Measurements from ENCODE around the gene SDC1. TPM values are rescaled to one million over a fixed set of nuclear protein-coding genes. Genes with fewer than 3 reads are reported as not detected.

The SDC1 gene
- total RNA-seq, 2 experiments from 2014 or later: 0.12 TPM; not detected in 1

- H3K4me1 Mint-ChIP-seq (ENCODE audit: low read depth): no peaks in the 10 kb centered on the region
- no peaks in the 10 kb centered on the region for H3K36me3 Mint-ChIP-seq
- H3K4me3 Mint-ChIP-seq: no peak overlapping the region
- intact Hi-C loops (cut with micrococcal nuclease): no loop called here
- CTCF ChIA-PET: no interaction called here
- DNase-seq: no peak
- no peak overlapping the region for H3K27ac Mint-ChIP-seq
- POLR2A ChIA-PET: no interaction called here
- no peaks in the 10 kb centered on the region for H3K27me3 Mint-ChIP-seq
- H3K9me3 Mint-ChIP-seq: no peaks in the 10 kb centered on the region
Measured at GRCh38 chr2:20183373-20183772, 41.6 kb downstream of the SDC1 start.

DNA sequence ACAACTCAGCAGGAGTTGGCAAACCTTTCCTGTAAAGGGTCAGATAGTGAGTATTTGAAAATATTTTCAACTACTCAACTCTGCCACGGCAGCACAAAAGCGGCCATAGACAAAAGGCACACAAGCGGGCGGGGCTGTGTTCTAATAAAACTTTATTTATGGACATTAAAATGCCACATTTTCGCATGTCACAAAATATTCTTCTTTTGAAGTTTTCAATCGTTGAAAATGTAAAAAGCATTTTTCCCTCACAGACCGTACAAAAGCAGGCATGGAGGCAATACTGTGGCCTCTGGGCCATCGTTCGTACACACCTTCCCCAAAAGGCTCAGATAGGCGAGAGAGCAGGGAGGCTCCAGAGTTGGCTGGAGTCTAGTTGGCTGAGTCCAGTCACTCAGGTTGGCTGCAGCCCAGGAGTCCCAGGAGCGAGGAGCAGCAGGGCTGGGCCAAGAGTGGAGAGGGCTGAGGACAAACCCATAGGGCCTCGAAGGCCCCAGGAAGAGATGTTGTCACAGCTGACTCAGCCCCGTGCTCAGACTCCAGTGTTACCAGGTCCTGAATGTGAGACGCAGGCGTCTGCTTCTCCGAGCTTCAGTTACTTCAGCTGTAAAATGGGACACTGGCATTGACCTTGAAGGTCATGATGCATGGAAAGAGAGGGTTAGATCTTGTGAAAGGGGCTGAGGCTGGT is 42.5 kb downstream of the SDC1 start:
- Mint-ChIP-seq H3K9me3 (no peaks in the 10 kb centered on the region), H3K36me3 (no peaks in the 10 kb centered on the region), H3K27me3 (no peaks in the 10 kb centered on the region), H3K4me1 (ENCODE audit: low read depth) (no peaks in the 10 kb centered on the region), H3K4me3 (no peak overlapping the region), H3K27ac (no peak overlapping the region)
- no peak for DNase-seq
- ChIA-PET CTCF (no interaction called here), POLR2A (interaction anchor here (0.6 kb wide), 1 partner anchor 1484 kb away, joined by 3 read pairs; no protein-coding TSS in a partner anchor)
- intact Hi-C loops (cut with micrococcal nuclease): no loop called here

DNA sequence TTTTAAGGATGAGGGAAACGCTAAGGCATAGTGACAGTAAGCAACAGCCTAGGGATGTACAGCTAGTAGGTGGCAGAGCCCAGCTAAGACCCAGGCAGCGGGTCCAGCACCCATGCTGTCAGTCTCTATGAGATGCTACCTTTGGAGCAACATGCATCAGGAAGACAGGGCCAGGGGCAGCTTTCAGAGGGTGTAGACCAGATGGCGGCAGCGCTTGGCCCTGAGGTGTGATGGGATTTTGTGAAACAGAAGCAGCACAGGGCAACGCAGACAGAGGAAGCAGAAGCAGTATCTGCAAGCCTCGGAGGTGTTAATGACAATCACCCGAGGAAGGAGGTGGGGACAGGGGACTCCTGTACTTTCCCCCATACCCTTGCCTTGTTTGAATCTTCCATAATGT is 43.2 kb downstream of the SDC1 start:
- Mint-ChIP-seq H3K4me3 (no peak overlapping the region), H3K4me1 (ENCODE audit: low read depth) (no peaks in the 10 kb centered on the region), H3K9me3 (no peaks in the 10 kb centered on the region), H3K36me3 (no peaks in the 10 kb centered on the region), H3K27ac (no peak overlapping the region), H3K27me3 (no peaks in the 10 kb centered on the region)
- intact Hi-C loops (cut with micrococcal nuclease): no loop called here
- ChIA-PET CTCF (no interaction called here), POLR2A (no interaction called here)
- DNase-seq: no peak

DNA sequence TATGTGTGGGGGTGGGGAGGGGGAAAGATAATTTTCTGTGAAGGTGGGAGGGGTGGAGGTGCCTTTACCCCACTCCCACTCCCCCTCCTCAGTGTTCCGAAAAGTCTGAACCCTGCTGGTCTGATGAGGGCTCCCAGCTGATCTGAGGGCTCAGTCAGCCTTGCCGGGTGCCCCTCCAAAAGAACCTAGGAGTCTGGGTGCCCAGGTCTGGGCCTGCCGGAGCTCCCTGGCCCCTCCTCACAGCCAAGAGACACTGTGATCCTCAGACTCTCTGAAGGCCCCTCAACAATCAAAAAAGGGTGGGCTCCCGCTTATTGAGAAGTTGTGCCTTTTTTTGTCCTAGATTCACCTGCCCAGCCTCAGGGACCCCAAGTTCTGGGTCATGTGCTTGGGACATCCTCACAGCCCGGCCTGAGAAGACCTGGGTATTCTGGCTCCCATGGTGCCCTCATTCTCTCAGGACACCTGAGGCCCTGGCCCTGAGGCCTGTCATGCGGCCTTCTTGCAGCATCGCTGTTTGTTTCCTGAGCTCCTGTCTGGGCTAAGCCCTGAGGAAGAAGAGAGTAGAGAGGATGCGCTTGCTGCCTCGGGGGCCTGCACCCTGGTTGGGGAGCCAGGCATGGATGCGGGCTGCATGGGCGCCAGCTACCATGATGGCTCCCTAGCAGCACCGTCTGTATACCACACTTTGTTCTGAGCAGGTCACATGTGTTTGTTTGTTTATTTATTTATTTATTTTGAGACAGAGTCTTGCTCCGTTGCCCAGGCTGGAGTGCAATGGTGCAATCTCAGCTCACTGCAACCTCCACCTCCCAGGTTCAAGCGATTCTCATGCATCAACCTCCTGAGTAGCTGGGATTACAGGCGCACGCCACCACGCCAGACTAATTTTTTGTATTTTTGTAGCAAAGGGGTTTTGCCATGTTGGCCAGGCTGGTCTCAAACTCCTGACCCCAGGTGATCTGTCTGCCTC is 44.0 kb downstream of the SDC1 start:
- ChIA-PET CTCF (no interaction called here), POLR2A (no interaction called here)
- no peaks in the 10 kb centered on the region for H3K36me3 Mint-ChIP-seq
- DNase-seq: no peak
- no peaks in the 10 kb centered on the region for H3K27me3 Mint-ChIP-seq
- H3K9me3 Mint-ChIP-seq: no peaks in the 10 kb centered on the region
- H3K4me3 Mint-ChIP-seq: no peak overlapping the region
- intact Hi-C loops (cut with micrococcal nuclease): no loop called here
- H3K4me1 Mint-ChIP-seq (ENCODE audit: low read depth): no peaks in the 10 kb centered on the region
- H3K27ac Mint-ChIP-seq: no peak overlapping the region

GRCh38 chr2:20179755-20180594 is 45.0 kb downstream of the SDC1 start:
- H3K27me3 Mint-ChIP-seq: no peaks in the 10 kb centered on the region
- no peak for DNase-seq
- ChIA-PET CTCF (no interaction called here), POLR2A (no interaction called here)
- no peak overlapping the region for H3K4me3 Mint-ChIP-seq
- no peak overlapping the region for H3K27ac Mint-ChIP-seq
- H3K4me1 Mint-ChIP-seq (ENCODE audit: low read depth): no peaks in the 10 kb centered on the region
- no peaks in the 10 kb centered on the region for H3K9me3 Mint-ChIP-seq
- no peaks in the 10 kb centered on the region for H3K36me3 Mint-ChIP-seq
- intact Hi-C loops (cut with micrococcal nuclease): no loop called here

DNA sequence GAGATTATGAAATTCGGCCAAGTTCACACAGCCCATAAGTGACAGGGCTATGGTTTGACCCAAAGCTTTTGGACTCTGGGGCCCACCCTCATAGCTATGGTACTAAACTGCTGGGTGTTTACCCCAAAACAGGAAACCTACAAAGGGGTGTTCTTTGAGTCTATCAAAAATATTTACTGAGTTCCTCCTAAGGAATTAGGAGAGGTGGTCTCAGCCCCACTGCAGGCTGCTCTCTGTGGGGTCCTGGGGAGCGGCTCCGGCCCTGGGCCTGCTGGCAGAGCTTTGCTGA is 45.5 kb downstream of the SDC1 start:
- intact Hi-C loops (cut with micrococcal nuclease): no loop called here
- no peak overlapping the region for H3K4me3 Mint-ChIP-seq
- H3K27ac Mint-ChIP-seq: no peak overlapping the region
- no peaks in the 10 kb centered on the region for H3K4me1 Mint-ChIP-seq (ENCODE audit: low read depth)
- POLR2A ChIA-PET: no interaction called here
- no peaks in the 10 kb centered on the region for H3K9me3 Mint-ChIP-seq
- DNase-seq: no peak
- no peaks in the 10 kb centered on the region for H3K27me3 Mint-ChIP-seq
- no peaks in the 10 kb centered on the region for H3K36me3 Mint-ChIP-seq
- CTCF ChIA-PET: no interaction called here

DNA sequence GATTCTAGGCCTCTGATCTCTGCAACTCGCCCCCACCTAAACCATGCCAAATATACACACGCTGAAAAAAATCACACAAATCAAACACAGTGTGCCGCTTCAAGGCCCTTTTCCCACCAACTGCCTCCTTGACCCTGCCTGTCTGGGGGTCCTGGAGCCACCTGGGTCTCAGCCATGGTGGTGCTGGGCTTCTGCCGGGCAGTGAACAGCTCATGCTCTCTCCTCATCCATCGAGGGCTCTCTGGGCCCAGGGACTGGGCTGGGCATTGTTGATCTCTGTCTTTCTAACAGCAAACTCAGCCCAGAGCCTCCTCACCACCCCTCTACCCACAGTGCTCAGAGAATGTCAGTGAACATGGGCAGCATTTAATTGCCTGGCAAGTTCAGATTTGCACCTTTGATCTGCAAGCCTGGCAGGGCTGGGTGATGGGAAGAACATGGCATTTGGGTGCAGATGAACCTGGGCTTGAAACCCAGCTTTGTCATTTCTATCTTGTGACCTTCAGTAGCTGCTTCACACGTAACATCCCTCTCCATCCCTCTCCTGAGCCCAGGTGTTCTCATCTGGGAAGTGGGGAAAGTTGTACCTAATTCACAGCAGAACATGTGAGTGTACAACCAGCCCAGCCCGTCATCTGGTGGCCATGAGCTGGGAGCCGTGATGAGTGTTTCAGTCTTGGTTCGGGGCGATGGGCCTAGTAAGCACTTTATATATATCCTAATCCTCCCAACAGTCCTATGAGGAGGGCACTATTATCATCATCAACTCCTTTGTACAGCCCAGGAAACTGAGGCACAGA is 46.1 kb downstream of the SDC1 start:
- H3K9me3 Mint-ChIP-seq: no peaks in the 10 kb centered on the region
- no peaks in the 10 kb centered on the region for H3K36me3 Mint-ChIP-seq

DNA sequence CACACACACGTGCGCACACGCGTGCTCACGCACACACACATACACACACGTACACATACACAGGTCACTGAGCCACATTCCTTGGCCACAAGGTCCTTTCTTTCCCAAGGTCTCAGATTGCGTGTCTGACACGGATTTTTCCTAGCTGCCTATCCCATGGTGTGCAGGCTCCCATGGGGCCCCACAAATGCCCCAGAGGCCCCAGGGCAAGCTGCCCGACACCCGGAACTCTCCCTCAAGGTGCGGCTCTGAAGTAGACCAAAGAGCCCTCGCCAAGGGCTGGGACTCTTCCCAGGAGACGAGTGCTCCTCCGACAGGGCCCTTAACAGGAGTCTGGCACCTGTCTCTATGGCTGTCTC is 46.7 kb downstream of the SDC1 start:
- no peaks in the 10 kb centered on the region for H3K27me3 Mint-ChIP-seq
- no peaks in the 10 kb centered on the region for H3K9me3 Mint-ChIP-seq
- POLR2A ChIA-PET: no interaction called here
- H3K36me3 Mint-ChIP-seq: no peaks in the 10 kb centered on the region
- DNase-seq: no peak
- H3K27ac Mint-ChIP-seq: no peak overlapping the region
- CTCF ChIA-PET: no interaction called here
- no peak overlapping the region for H3K4me3 Mint-ChIP-seq
- H3K4me1 Mint-ChIP-seq (ENCODE audit: low read depth): no peaks in the 10 kb centered on the region
- intact Hi-C loops (cut with micrococcal nuclease): no loop called here

More for the DNA sequence above, 46.1 kb downstream of the SDC1 start:
- no peaks in the 10 kb centered on the region for H3K27me3 Mint-ChIP-seq
- intact Hi-C loops (cut with micrococcal nuclease): no loop called here
- H3K4me3 Mint-ChIP-seq: no peak overlapping the region
- H3K27ac Mint-ChIP-seq: no peak overlapping the region
- ChIA-PET POLR2A (no interaction called here), CTCF (no interaction called here)
- H3K4me1 Mint-ChIP-seq (ENCODE audit: low read depth): no peaks in the 10 kb centered on the region
- no peak for DNase-seq

DNA sequence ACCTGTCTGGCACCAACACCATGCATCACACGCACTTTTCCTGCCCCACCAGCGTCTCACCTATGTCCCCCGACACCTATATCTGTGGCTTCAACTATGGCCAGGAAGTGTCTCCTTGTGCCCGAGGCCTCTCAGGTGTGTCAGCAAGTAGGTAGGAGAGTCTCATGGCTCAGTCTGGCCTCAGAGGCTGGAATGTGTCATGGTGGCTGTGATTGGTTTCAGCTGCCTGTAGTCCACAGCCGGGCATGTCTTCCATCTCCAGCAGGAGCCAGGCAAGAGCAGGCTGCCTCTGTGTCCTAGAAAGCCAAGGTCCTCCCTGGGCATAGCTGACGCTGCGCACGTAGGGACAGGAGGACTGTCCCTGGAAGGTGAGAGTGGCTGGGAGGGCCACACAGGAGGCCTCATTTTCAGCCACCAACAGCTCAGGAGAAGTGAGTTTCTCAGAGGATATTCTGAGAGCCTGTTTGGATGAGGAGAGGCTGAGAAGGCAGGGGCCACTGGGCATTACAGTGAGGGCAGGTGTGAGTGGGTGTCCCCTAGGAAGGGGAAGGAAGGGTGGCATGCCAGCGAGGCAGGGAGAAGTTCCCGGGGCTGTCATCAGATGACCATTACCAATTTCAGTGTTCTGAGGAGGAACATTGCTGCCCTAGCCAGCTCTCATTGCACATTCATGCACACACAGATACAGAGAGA is 47.2 kb downstream of the SDC1 start:
- ChIA-PET POLR2A (no interaction called here), CTCF (interaction anchor here (0.6 kb wide), 1 partner anchor 275 kb away, joined by 3 read pairs; no protein-coding TSS in a partner anchor)
- Mint-ChIP-seq H3K27me3 (no peaks in the 10 kb centered on the region), H3K27ac (no peak overlapping the region), H3K4me3 (no peak overlapping the region), H3K36me3 (no peaks in the 10 kb centered on the region), H3K9me3 (no peaks in the 10 kb centered on the region), H3K4me1 (ENCODE audit: low read depth) (no peaks in the 10 kb centered on the region)
- intact Hi-C loops (cut with micrococcal nuclease): no loop called here
- no peak for DNase-seq

- intact Hi-C loops (cut with micrococcal nuclease): no loop called here
- Mint-ChIP-seq H3K4me3 (no peak overlapping the region), H3K27ac (no peak overlapping the region), H3K4me1 (ENCODE audit: low read depth) (no peaks in the 10 kb centered on the region), H3K36me3 (no peaks in the 10 kb centered on the region), H3K9me3 (no peaks in the 10 kb centered on the region), H3K27me3 (no peaks in the 10 kb centered on the region)
- ChIA-PET CTCF (interaction anchor here (0.5 kb wide), 1 partner anchor 129 kb away, joined by 3 read pairs; no protein-coding TSS in a partner anchor), POLR2A (no interaction called here)
- DNase-seq: no peak
Measured at GRCh38 chr2:20176760-20177159, 48.2 kb downstream of the SDC1 start.

GRCh38 chr2:20175931-20176330 is 49.0 kb downstream of the SDC1 start:
- Mint-ChIP-seq H3K27me3 (no peaks in the 10 kb centered on the region), H3K9me3 (no peaks in the 10 kb centered on the region), H3K36me3 (no peaks in the 10 kb centered on the region), H3K4me1 (ENCODE audit: low read depth) (no peaks in the 10 kb centered on the region), H3K27ac (no peak overlapping the region), H3K4me3 (no peak overlapping the region)
- DNase-seq: no peak
- CTCF ChIA-PET: no interaction called here
- POLR2A ChIA-PET: no interaction called here
- intact Hi-C loops (cut with micrococcal nuclease): no loop called here

All from activated CD4-positive, alpha-beta memory T cell treated with anti-CD3 and anti-CD28 coated beads for 36 hours (primary cell).